ENCODE measurements around the gene CCN6.

The CCN6 gene

GRCh38 chr6:112031960-112032359 is 21.9 kb upstream of the CCN6 start:
- H3K27ac ChIP-seq (ENCODE audit: low read depth, low read length): no peak overlapping the region
- no peaks in the 10 kb centered on the region for H3K36me3 ChIP-seq (ENCODE audit: control insufficient read depth, insufficient read depth, low read length)
- H3K27me3 ChIP-seq (ENCODE audit: control insufficient read depth, insufficient read depth, low read length): no peaks in the 10 kb centered on the region
- H3K4me3 ChIP-seq (ENCODE audit: low read length): no peak overlapping the region
- peaks cover 2% of the 10 kb centered on the region for H3K4me1 ChIP-seq (ENCODE audit: control insufficient read depth, insufficient read depth, low read length)
- no peak overlapping the region for H3K9ac ChIP-seq (ENCODE audit: low read length)

GRCh38 chr6:112032728-112033127 is 21.2 kb upstream of the CCN6 start:
- H3K27me3 ChIP-seq (ENCODE audit: control insufficient read depth, insufficient read depth, low read length): no peaks in the 10 kb centered on the region
- no peak overlapping the region for H3K4me3 ChIP-seq (ENCODE audit: low read length)
- H3K36me3 ChIP-seq (ENCODE audit: control insufficient read depth, insufficient read depth, low read length): no peaks in the 10 kb centered on the region
- H3K27ac ChIP-seq (ENCODE audit: low read depth, low read length): no peak overlapping the region
- H3K4me1 ChIP-seq (ENCODE audit: control insufficient read depth, insufficient read depth, low read length): peaks cover 2% of the 10 kb centered on the region
- no peak overlapping the region for H3K9ac ChIP-seq (ENCODE audit: low read length)

- Histone ChIP-seq H3K36me3 (ENCODE audit: control insufficient read depth, insufficient read depth, low read length) (no peaks in the 10 kb centered on the region), H3K9ac (ENCODE audit: low read length) (no peak overlapping the region), H3K27ac (ENCODE audit: low read depth, low read length) (no peak overlapping the region), H3K27me3 (ENCODE audit: control insufficient read depth, insufficient read depth, low read length) (peaks cover 2% of the 10 kb centered on the region), H3K4me1 (ENCODE audit: control insufficient read depth, insufficient read depth, low read length) (peaks cover 5% of the 10 kb centered on the region), H3K4me3 (ENCODE audit: low read length) (no peak overlapping the region)
These were observed 19.9 kb upstream of the CCN6 start for GRCh38 chr6:112033791-112034615.

- H3K27me3 ChIP-seq (ENCODE audit: control insufficient read depth, insufficient read depth, low read length): peaks cover 2% of the 10 kb centered on the region
- H3K36me3 ChIP-seq (ENCODE audit: control insufficient read depth, insufficient read depth, low read length): no peaks in the 10 kb centered on the region
- H3K27ac ChIP-seq (ENCODE audit: low read depth, low read length): no peak overlapping the region
- no peak overlapping the region for H3K4me3 ChIP-seq (ENCODE audit: low read length)
- H3K4me1 ChIP-seq (ENCODE audit: control insufficient read depth, insufficient read depth, low read length): peaks cover 5% of the 10 kb centered on the region
- H3K9ac ChIP-seq (ENCODE audit: low read length): no peak overlapping the region
These were observed 19.3 kb upstream of the CCN6 start for GRCh38 chr6:112034616-112034995.

- H3K36me3 ChIP-seq (ENCODE audit: control insufficient read depth, insufficient read depth, low read length): no peaks in the 10 kb centered on the region
These were observed 17.7 kb upstream of the CCN6 start for GRCh38 chr6:112036088-112036637.

GRCh38 chr6:112037783-112038216 is 16.1 kb upstream of the CCN6 start:
- Histone ChIP-seq H3K36me3 (ENCODE audit: control insufficient read depth, insufficient read depth, low read length) (no peaks in the 10 kb centered on the region), H3K27me3 (ENCODE audit: control insufficient read depth, insufficient read depth, low read length) (peaks cover 2% of the 10 kb centered on the region), H3K4me1 (ENCODE audit: control insufficient read depth, insufficient read depth, low read length) (peaks cover 5% of the 10 kb centered on the region), H3K4me3 (ENCODE audit: low read length) (no peak overlapping the region), H3K9ac (ENCODE audit: low read length) (no peak overlapping the region), H3K27ac (ENCODE audit: low read depth, low read length) (no peak overlapping the region)

More at GRCh38 chr6:112036088-112036637, 17.7 kb upstream of the CCN6 start:
- Histone ChIP-seq H3K4me1 (ENCODE audit: control insufficient read depth, insufficient read depth, low read length) (peaks cover 5% of the 10 kb centered on the region), H3K4me3 (ENCODE audit: low read length) (no peak overlapping the region), H3K27ac (ENCODE audit: low read depth, low read length) (peak overlapping the region; percentile 40), H3K9ac (ENCODE audit: low read length) (no peak overlapping the region), H3K27me3 (ENCODE audit: control insufficient read depth, insufficient read depth, low read length) (peaks cover 2% of the 10 kb centered on the region)

GRCh38 chr6:112038268-112038667 is 15.6 kb upstream of the CCN6 start:
- no peaks in the 10 kb centered on the region for H3K36me3 ChIP-seq (ENCODE audit: control insufficient read depth, insufficient read depth, low read length)
- H3K27me3 ChIP-seq (ENCODE audit: control insufficient read depth, insufficient read depth, low read length): peaks cover 2% of the 10 kb centered on the region
- peaks cover 5% of the 10 kb centered on the region for H3K4me1 ChIP-seq (ENCODE audit: control insufficient read depth, insufficient read depth, low read length)
- H3K9ac ChIP-seq (ENCODE audit: low read length): no peak overlapping the region
- H3K27ac ChIP-seq (ENCODE audit: low read depth, low read length): no peak overlapping the region
- H3K4me3 ChIP-seq (ENCODE audit: low read length): no peak overlapping the region

- Histone ChIP-seq H3K27ac (ENCODE audit: low read depth, low read length) (no peak overlapping the region), H3K4me3 (ENCODE audit: low read length) (no peak overlapping the region), H3K9ac (ENCODE audit: low read length) (no peak overlapping the region), H3K4me1 (ENCODE audit: control insufficient read depth, insufficient read depth, low read length) (peaks cover 6% of the 10 kb centered on the region), H3K36me3 (ENCODE audit: control insufficient read depth, insufficient read depth, low read length) (no peaks in the 10 kb centered on the region), H3K27me3 (ENCODE audit: control insufficient read depth, insufficient read depth, low read length) (peaks cover 2% of the 10 kb centered on the region)
These were observed 15.0 kb upstream of the CCN6 start for GRCh38 chr6:112038756-112039430.

- no peak overlapping the region for H3K4me3 ChIP-seq (ENCODE audit: low read length)
- peaks cover 11% of the 10 kb centered on the region for H3K4me1 ChIP-seq (ENCODE audit: control insufficient read depth, insufficient read depth, low read length)
- peaks cover 2% of the 10 kb centered on the region for H3K27me3 ChIP-seq (ENCODE audit: control insufficient read depth, insufficient read depth, low read length)
- H3K27ac ChIP-seq (ENCODE audit: low read depth, low read length): no peak overlapping the region
- no peaks in the 10 kb centered on the region for H3K36me3 ChIP-seq (ENCODE audit: control insufficient read depth, insufficient read depth, low read length)
- H3K9ac ChIP-seq (ENCODE audit: low read length): no peak overlapping the region
These were observed 14.5 kb upstream of the CCN6 start for GRCh38 chr6:112039431-112039770.

GRCh38 chr6:112040956-112041355 is 12.9 kb upstream of the CCN6 start:
- no peak overlapping the region for H3K4me3 ChIP-seq (ENCODE audit: low read length)
- no peak overlapping the region for H3K9ac ChIP-seq (ENCODE audit: low read length)
- H3K27me3 ChIP-seq (ENCODE audit: control insufficient read depth, insufficient read depth, low read length): peaks cover 2% of the 10 kb centered on the region
- H3K4me1 ChIP-seq (ENCODE audit: control insufficient read depth, insufficient read depth, low read length): peaks cover 15% of the 10 kb centered on the region
- no peaks in the 10 kb centered on the region for H3K36me3 ChIP-seq (ENCODE audit: control insufficient read depth, insufficient read depth, low read length)
- H3K27ac ChIP-seq (ENCODE audit: low read depth, low read length): no peak overlapping the region

- Histone ChIP-seq H3K36me3 (ENCODE audit: control insufficient read depth, insufficient read depth, low read length) (no peaks in the 10 kb centered on the region), H3K27ac (ENCODE audit: low read depth, low read length) (no peak overlapping the region), H3K27me3 (ENCODE audit: control insufficient read depth, insufficient read depth, low read length) (peaks cover 2% of the 10 kb centered on the region), H3K4me3 (ENCODE audit: low read length) (no peak overlapping the region), H3K4me1 (ENCODE audit: control insufficient read depth, insufficient read depth, low read length) (peaks cover 15% of the 10 kb centered on the region), H3K9ac (ENCODE audit: low read length) (no peak overlapping the region)
These were observed 12.4 kb upstream of the CCN6 start for GRCh38 chr6:112041535-112041934.

GRCh38 chr6:112043032-112044007 is 10.6 kb upstream of the CCN6 start:
- Histone ChIP-seq H3K36me3 (ENCODE audit: control insufficient read depth, insufficient read depth, low read length) (no peaks in the 10 kb centered on the region), H3K4me3 (ENCODE audit: low read length) (peak overlapping the region; percentile 87), H3K27me3 (ENCODE audit: control insufficient read depth, insufficient read depth, low read length) (peaks cover under 1% of the 10 kb centered on the region), H3K9ac (ENCODE audit: low read length) (peak overlapping the region; percentile 47), H3K4me1 (ENCODE audit: control insufficient read depth, insufficient read depth, low read length) (peaks cover 12% of the 10 kb centered on the region), H3K27ac (ENCODE audit: low read depth, low read length) (peak overlapping the region; percentile 80)
